NAMALWA (cell line): ENCODE data around the gene WDR64.

Experiments
- DNase-seq: peaks from one replicate; pipeline ENCODE4 v3.0.0-alpha.2; 2015; ENCODE audit warnings: low spot score

The WDR64 gene

DNA sequence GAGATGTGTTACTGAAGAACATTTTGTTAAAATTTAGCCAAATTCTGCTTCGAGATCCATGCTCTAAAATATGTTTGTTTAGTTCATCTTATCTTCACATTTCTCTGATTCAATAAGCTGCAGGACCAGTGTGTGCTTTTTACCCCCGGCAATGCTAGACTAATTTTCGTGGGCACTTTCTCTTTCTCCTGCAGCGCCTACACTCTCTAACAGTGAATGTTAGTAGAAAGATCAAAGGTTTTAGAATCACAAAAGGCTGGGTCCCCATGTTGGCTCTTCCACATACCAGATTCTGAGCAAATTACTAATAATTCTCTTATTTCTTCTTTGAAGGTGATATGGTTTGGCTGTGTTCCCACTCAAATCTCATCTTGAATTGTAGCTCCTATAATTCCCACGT lies 20.4 kb upstream of the WDR64 start:
- no peak for DNase-seq

DNA sequence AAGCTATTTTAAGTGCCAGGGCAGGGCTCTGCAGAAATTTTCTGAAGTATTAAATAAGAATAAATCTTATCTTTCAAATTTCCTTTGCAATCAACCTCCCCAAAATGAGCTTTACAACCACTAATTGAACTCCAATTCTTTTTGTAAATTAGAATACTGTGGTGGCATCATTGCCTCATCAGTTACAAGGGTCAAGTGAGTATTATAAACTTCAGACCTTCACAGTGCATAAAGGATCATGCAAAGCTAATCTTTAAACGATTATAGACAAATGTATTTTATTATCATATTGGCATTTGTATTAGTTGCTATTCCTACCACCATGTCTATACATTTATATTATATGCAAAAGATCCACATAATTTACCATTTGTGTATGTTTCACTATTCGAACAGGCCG lies 19.1 kb upstream of the WDR64 start:
- DNase-seq, result no peak

DNA sequence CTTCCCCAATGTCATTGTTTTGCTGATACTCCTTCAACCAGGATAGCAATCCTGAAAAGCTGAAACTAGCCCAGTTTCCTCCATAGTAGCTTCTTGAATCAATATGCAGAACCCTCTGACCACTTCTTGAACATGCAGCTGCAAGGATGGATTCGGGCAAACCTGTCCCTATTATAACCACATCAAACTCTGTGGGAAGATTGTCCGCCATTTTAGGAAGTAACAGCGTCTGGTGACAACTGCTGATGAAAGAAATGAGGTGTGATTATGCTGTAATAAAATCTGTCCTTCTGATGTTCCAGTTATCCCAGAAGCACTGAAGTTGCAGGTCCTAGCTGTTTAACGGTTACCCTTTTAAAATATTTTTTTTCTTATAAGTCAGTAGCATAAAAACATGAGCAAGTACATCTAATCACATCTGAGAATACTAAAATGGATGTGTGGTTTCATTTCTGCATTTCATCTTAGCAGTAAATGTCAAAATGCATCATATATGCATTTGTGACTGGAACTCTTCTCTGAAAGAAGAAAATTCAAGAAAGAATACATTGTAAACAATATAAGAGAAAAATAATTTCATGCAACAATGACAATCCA lies 16.4 kb upstream of the WDR64 start:
- DNase-seq, result peak; percentile 26

DNA sequence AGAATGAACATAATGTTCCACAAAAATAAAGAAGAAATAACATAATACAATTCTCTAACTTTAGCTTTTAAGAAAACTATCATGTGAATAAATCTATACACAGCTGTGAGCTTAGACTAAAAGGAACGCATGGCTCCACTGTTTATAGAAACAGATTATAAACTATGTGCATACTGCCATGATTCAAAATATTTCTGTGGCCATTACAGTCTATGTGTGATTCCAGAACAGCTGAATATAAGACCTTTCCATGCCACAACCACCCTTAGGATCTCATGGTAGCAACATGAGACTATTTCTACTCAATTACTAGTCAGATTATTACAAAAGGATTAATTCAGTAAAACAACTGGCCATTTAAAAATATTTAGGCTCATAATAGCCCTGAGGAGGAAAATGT lies 15.8 kb upstream of the WDR64 start:
- no peak for DNase-seq

DNA sequence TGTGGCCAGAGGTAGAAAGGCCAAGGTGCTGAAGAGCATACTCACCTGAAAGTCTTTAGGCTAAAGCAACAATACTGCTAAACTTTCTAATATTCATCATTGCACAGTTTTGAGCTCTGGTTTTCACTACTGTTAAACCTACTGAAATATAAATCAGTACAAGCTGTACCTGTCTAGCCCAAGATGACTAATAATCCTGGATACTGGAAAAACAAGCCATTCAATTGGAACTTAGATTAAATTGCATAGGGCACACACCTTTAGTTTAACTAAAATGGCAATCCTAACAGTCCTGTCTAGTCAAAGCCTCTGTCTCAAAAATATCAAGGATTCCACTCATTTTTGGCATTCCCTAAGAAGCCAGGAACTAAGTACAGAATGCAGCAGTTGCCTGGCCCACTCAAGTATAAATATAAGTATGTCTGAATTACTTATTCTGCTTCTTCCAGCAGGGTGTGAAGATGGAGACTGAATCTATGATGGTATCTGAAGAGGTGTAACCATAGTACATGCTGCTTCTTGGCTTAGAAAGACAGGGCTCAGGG lies 15.0 kb upstream of the WDR64 start:
- DNase-seq, result no peak

DNA sequence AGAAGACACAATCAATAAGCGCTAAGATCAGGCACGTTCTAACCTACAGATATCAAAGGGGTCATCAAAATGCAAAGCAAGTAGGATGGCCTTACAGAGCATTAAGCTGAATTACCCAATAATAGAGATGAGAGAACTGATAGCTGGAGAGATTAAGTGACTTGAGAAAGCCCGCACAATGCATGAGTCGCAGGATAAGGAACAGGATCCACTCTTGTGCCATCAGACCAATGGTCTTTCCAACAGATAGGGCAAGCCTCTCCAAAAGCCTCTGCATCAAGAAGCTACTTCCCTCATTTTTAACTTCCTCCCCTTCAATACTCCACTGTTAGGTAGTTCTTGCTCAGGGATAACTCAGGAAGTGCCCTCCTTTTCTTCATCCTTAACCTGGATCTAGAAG lies 14.5 kb upstream of the WDR64 start:
- no peak for DNase-seq

DNA sequence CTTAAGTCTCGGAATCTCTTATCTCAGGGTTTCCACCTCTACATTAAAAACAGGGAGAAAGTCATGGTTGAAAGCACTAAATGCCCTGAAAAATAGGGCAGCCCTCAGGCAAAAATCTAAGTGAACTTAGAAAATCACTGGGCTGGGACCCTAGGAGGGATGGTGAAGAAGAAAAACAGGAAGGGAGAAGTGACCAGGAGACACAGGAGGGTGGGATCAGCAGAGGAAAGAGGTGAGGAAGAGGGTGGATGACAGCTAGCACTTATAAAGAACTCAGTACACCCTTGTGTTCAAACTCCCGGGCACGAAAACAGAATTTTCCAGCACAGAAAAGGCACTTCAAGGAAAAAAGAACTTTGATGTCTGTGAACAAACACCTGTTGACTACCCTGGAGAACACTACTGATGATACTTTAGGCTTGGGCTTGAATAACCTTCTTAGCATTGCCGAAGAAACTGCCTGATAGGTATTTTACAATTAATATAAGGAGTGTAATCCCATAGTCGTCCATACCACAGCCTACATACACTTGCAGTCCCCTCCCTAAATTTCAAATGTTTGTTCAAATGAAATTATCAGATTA lies 13.9 kb upstream of the WDR64 start:
- DNase-seq, result no peak

DNA sequence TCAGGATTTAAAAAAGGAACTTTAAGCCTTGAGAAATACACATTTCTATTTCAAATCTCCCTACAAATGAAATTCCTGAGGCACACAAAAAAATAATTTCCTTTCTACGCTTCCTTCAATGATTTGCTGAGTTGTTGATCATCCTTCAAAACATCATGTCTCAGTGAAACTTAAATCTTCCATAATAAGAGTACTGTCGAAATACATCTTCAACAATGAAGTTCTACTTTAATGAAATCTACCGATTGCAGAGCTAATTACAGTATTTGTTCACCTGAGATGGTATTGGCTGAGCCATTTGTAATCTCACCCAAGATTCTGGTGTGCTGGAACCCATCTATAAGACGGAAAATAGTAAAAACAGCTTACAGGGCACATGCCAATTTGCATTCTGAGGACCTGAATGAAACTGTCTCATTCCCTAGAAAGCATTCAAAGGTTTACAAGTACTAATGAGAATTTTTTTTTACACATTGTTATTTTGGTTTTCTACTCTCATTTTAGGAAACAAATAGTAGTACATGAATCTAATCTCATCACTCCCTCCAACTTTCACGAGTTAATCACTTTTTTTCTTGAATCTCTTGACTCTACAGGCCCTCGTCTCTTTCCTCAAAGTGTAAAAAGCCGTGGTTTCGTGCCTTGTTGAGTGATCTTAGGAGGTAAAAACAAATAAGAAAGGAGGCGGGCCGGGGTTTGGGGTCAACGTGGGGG lies 13.0 kb upstream of the WDR64 start:
- peak; percentile 59 for DNase-seq

DNA sequence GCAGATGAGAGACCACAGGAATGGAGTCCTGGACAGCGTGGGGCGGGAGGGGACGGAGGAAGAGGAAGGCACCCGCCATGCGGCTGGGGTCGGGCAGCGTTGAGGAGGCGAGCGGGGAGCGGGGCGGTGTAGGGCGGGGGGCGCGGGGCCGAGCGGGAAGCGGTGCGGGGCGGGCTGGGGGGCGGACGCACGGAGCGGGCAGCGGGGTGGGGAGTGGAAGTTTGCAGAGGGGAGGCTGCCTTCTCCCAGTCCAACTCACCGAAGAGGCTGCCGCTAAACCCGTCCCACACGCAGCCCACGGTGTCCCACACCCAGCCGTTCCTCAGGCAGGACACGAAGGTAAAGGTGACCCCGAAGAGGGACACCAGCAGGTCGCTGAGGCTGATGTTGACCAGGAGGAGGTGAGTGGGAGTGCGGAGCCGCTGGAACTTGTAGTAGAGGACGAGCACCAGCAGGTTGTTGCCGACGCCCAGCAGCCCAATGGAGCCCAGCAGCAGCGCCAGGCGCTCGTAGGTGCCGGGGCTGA lies 12.4 kb upstream of the WDR64 start:
- no peak for DNase-seq

DNA sequence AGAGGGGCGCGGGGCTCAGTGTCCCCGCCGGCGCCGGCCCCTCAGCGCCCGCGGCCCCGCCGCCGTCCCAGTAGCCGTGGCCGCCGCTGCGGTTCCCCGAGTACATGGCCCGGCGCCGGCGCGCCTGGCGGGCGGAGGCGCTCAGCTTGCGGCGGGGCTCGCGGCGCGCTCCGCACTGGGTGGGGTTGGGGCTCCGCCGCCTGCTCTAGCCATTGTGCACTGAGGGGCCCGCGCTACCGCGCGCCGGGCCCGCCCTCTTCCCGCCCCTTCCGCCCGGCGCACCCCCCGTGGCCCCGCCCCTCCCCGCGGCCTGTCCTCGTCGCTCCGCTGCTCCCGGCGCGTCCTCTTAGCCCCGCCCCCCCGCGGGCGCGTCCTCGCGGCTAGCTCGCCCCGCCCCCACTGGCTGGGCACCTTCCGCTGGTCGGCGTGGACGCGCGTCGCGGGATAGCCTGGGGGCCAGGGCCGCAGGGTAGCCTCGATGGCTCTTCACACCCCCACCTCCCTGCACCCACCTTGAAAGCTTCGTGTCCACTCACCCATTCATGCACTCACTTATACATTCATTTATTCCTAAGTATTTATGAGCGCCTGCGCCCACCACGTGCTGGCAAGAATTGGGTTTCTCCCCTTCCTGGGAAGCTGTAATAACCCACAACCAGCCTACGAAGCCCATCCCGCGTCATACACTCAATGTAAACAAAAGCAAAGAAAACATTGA lies 11.8 kb upstream of the WDR64 start, which contains the start of the genes CHML and OPN3:
Gene CHML, minus strand, starts transcription at position 221 of the 718 bp plus-strand sequence. CDS start 4,603 bp downstream, outside the sequence.
Gene OPN3, minus strand, starts transcription at position 221 of the 718 bp plus-strand sequence. Its CDS starts 115 bp downstream, at position 106.
- peak; percentile 85 for DNase-seq

DNA sequence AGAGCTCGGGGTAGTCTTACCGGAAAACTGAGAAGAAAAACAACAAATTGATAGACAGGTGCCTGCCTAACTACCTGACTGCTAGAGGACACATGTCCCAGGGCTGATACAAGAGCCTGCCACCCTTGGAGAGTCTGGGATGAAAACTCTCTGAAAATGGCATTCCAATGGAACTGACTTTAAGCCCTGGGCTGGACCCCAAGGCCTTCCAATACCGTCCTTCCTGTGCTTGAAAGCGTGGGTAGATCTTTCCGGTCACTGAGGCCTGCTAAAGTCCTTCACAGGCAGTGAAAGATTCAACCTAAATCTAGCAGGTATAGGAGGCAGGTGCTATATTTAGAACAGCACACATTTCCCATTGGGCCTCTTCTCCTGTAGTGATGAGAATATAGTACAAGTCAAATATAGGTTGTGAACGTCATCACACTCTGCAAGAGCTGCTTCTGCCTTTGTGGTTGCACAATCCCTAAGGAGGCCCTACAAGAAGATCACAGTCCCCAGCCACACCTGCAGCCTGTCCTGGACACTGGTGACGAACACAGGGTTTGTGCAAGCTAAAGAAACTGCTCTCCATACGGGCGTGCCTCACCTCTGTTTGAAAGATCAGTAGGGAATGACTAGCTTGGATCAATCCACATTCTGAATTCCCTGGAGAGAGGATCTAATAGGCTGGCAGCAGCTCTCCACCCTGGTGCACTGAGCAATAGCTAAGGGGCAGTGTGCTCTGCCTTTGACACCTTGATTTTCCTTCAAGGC lies 11.0 kb upstream of the WDR64 start:
- DNase-seq, result peak; percentile 38

DNA sequence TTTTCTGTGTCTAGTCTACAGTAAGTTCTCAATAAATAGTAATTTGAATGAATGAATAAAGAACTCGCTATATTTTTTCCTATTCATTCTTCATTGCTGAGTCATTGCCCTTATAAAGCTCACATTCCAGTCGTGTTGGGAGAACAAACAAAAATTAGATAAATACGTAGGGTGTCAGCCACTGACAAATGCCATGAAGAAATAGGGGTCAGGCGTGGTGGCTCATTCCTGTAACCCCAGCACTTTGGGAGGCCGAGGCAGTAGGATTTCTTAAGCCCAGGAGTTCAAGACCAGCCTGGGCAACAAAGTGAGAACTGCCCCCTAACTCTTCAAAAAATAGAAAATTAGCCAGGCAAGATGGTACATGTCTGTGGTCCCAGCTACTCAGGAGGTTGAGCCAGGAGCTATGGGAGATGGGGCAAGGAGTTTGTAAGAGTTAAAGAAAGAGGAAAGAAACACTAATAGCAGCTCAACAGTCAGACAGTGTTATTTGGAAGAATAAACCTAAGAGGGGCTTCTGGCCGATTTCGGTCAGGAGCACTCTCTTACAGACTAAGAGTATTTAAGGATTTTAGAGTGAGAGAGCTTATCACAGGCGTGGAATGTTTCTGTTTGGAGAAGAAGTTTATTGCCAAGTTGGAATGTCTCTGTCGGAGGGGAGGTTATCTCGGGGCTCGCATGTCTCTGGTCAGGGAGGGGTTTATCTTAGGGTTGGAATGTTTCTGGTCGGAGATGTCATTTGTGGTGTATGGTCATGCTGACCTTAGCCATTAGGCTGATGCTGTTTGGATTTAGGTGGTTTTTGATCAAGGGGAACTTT lies 10.1 kb upstream of the WDR64 start:
- no peak for DNase-seq

DNA sequence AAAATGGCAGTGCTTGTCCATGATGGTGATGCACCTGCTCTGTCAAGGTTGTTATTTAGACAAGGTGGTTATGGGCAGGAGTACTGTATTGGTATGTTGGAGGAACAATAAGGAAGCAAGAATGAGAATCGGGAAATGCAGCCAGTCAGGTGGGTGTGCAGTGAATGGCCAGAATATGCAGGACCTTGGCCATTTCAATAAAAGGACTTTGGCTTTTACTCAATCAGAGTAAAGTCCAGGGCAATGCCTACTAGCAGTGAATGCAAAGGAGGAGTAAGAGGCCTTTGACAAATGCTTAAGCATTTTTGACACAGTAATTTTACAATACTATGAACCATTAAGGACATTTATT lies 9.5 kb upstream of the WDR64 start:
- no peak for DNase-seq

DNA sequence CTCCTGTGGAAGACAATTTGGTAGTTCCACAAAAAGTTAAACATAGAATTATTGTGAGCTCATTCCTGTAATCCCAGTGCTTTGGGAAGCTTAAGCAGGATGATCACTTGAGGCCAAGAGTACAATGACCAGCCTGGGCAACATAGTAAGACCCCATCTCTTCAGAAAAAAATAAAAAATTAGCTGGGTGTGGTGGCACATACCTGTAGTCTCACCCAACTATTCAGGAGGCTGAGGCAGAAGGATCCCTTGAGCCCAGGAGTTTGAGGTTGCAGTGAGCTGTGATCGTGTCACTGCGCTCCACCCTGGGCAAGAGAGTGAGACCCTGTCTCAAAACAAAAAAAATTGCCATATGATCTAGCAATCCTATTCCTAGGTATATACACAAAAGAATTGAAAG lies 7.8 kb upstream of the WDR64 start:
- no peak for DNase-seq

DNA sequence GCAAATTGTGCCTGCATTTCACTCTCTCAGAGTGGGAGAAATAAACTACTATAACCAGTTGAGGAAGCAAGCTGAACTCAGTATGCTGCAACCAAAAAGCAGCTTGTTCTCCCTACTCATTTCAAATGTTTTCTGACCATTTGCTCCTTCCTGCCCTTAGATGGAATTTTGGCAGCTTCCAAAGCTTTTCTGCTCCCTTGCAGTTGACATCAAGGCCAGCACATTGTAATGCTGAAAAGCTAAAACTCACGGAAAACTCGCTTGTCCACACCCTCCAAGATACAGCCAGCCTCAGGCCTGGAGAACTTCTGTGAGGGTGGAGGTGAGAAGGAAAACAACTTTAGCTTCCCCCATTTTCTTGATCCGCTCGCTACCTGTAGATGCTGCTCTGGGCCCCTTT lies 6.9 kb upstream of the WDR64 start:
- DNase-seq, result no peak

DNA sequence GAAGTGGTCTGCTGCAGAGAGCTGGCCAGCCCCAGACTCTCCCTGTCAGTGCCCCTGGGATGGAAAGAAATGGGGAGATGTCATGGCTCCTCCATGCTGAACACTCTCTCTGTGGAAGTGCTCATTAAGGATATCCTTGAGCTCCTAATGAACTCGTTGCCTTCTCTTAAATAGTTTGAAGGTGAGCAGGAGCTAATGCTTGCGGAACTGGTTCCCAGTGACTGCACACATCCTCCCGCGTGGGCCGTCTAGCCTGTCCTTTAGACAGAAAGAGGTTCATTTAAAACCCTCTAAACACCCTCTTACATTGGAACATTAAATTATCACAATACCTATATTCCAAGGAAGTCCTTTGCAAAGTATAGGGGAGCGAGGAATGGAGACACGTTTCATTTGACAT lies 5.9 kb upstream of the WDR64 start:
- DNase-seq, result no peak

DNA sequence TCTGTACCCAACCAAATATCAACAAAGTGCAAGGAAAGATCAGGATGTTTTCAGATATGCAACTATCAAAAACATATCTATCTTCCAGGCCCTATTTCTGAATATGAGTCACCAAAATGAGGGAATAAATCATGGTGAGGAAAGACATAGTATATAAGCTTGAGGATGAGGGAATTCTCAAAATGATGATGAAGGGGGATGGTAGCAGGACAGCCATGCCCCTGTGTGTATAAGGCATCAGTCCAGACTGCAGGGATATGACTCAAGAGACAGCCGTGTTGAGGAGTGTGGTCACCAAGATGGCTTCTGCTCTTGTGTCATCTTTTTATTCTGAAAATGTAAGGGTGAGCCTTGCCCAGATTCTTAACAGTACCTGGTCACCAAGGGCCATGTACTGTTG lies 4.4 kb upstream of the WDR64 start:
- no peak for DNase-seq

DNA sequence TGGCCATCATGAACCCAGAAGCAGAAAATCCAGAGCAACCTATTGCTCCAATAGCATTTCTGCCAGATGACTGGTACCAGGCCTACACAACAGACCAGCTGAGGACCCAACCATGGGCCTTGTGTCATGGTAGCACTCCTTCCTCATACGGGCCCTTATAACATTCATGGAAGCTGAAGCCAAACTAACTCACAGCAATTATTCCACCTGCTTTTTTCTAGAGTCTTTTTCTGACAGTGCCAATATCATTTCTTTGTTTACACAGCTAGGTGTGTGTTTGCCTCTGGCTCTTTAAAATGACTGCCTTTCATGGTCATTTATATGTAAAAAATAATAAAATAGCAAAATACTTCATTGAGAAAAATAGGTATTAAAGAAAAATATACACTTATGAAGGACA lies 3.9 kb upstream of the WDR64 start:
- no peak for DNase-seq

DNA sequence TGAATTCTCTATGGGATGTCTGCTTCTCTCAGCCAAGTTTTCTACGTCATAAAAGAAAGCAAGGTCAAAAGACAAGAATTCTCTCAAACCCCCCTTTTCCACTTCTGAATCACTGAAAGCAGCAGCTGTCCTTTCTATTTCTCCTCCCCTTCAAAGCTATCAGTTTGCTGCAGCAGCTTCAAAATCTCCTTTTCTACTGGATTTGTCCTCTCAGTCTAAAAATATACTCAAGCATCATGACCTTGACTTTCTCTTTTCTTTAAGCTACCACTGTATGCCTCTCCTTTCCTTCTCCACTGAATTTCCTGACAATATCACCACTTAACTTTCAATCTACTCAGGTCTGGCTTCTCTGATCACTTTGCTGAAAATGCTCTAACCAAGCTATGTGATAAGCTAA lies 1.9 kb downstream of the WDR64 start:
- DNase-seq, result no peak

DNA sequence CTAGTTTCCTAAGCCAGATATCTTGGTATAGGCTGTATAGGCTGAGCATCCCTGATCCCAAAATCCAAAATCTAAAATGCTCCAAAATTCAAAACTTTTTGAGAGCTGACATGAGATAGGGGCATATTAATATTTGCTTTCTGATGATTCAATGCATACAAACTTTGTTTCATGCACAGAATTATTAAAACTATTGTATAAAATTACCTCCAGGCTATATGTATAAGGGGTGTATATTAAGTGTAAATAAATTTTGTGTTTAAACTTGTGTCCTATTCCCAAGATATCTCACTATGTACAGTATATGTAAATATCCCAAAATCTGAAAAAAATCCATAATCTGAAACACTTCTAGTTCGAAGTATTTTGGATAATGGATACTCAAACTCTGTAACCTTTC lies 2.6 kb downstream of the WDR64 start:
- DNase-seq, result no peak
